ENCODE measurements around the gene RAB1A.

GRCh38 chr2:65096948-65097347 lies 33.0 kb downstream of the RAB1A start:
- TF ChIP-seq POLR2A (IDR thresholded peaks at IDR 0.05) (no peak), CTCF (IDR thresholded peaks at IDR 0.05) (no peak)

Measured in gastroesophageal sphincter (tissue), 3 donors.